ENCODE data around the gene TSHZ1.
"Not testable (repeated sequence)": the region's sequence is repeated elsewhere in the genome, so short reads cannot be mapped to it uniquely, and the experiment has no call there.

TSHZ1 gene

DNA sequence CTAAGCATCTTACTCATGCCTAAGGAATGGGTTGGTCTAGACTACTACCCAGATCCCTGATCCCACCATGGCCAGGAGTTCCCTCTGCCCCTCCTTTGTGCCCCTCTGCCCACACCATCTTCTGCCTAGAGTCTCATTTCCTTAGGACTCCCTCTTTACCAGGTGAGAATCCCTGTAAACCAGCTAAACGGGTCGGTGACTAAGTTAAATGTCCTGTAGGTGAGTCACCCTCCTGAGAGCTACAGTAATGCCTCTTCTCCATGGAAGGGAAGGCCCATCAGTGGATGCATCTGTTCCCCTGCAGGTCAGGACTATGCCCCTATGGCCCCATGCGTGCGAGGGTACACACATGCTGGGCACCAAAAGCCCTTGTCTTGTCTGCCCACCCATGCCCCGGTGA lies 27.1 kb upstream of the TSHZ1 start:
- no peak for FAIRE-seq

DNA sequence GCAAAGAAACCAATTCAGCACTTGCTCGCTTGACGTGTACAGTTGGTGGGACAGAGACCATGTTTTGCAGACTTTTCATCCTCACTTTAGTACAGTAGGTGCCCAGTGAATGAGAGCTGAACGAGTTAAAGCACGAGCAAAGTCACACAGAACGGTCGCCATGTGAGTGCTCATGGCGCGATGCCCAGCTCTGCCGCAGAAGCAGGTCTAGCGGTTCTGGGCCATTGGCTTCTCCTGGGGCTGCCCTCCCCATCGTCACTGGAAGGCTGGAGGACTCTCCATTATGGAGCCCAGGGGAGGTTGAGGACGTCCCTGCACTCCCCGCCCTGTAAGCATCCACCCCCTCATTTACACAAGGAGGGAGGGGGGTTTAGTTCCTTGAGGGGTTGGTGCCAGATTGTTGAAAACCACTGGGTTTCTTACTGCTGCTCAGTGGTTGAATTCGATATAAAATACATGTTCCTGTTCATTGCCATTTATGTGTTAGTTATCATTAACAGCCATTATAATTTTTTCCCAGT lies 26.6 kb upstream of the TSHZ1 start:
- no peak for FAIRE-seq

DNA sequence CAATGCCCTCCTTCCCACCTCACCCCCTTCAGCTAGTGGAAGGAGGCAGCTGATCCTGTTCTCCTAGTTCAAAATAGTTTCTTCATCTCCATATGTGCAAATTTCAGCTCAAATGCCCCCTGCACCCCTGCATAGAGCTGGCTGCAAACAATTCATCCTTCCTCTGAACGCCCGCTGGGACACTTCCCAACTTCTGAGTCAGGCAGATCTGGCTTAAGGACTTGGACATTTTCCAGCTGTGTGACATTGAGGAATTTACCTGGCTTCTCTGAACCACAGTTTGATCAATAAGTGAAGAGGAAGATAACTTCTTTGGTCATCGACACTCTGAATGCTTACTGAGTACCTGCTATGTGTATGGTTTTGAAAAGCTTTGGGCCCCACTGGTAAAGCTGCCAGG lies 25.1 kb upstream of the TSHZ1 start:
- FAIRE-seq = no peak

DNA sequence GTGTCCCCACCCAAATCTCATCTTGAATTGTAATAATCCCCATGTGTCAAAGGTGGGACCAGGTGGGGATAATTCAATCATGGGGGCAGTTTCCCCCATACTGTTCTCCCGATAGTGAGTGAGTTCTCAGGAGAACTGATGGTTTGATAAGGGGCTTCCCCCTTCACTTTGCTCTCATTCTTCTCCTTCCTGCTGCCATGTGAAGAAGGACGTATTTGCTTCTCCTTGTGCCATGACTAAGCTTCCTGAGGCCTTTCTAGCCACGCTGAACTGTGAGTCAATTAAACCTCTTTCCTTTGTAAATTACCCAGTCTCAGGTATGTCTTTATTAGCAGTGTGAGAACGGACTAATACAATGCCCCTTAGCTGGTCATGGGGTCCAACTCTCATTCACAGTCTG lies 22.9 kb upstream of the TSHZ1 start:
- FAIRE-seq = not testable (repeated sequence)

DNA sequence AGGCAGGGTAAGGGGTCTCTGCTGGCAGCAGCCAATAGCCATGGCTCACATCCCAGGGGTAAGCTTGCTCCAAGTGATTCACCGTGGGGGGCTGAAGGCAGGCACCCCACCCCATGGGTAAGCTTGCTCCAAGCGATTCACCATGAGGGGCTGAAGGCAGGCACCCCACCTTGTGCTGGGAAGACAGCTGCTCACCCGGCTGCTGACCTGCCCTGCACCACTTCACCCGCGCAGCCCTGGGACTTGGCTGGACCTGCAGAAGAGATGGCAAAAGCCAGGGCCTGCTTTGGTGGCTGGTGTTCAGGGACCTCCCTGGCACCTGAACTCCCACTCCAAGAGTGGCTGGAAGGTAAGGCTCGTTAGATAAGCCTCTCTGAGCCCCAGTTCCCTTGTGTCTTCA lies 20.9 kb upstream of the TSHZ1 start:
- FAIRE-seq = no peak

DNA sequence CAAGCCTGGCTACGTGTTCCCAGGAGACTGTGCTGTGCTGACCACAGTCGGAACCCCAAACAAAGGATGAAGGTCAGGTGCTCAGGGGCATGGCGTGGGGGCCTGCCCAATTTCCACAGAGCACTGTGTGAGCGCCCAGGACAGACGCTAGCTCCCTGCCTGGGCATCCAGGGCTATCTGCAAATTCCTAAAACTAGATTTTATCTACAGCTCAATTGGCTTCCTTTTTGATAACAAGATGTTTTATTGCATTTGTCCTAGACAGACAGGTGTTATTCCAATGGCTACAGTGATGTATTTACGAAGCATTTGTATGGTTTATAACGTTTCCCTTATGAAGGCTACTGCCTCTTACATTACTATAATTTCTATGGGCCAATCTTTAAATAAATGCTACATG lies 17.7 kb upstream of the TSHZ1 start:
- FAIRE-seq = no peak

DNA sequence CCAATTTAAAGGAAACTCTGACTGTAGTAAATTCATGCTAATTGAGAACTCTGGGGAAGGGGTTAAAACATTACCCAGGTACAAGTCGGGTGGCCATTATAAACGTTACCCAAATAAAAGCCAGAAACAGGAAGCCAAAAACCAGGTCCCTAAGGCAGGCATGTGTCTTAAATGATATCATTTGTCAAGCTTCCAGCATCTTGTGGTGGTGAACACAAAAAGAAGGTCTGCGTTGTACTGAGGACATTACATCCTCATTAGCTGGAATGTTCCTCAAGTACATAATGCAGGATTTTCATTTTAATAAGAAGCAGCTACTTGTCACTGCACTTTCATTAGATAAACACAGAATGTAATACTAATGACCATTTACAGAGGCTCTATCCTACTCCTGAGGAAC lies 12.6 kb upstream of the TSHZ1 start:
- no peak for FAIRE-seq

DNA sequence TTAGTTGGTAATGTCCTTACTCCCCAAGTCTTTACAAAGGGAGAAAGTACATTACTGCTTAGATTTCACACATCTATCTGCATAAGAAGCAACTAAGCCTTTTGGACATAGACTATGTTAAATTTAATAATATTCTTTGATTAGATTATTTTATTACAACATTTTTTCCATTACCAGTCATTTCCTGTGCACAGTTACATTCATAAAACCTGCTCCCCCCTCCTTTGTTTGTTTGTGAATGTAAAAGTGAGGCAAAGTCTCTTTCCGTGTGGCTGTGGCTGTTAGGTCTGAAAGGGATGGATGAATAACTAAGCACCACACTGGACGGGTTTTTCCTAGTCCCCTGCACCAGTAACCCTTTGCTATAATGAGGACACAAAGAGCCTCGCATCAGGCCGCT lies 11.3 kb upstream of the TSHZ1 start:
- FAIRE-seq = no peak

DNA sequence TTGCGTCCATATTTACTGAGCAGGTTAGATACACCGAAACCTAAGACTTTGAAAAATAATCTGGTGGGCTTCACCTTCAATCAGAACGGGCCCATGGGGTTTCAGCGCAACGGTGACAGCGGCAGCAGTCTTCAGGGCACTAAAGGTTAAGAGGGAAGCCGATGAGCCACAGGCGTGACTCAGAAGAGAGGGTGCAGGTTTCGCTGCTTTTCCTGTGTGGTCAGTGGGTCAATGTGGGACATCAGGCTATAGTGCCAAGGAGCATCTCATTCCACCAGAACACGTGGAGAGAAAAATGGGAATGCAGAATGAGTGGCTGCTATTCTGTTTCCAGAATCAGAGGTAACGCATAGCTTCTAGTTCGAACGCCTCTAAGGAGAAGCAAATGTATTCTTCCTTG lies 10.5 kb upstream of the TSHZ1 start:
- FAIRE-seq = no peak

DNA sequence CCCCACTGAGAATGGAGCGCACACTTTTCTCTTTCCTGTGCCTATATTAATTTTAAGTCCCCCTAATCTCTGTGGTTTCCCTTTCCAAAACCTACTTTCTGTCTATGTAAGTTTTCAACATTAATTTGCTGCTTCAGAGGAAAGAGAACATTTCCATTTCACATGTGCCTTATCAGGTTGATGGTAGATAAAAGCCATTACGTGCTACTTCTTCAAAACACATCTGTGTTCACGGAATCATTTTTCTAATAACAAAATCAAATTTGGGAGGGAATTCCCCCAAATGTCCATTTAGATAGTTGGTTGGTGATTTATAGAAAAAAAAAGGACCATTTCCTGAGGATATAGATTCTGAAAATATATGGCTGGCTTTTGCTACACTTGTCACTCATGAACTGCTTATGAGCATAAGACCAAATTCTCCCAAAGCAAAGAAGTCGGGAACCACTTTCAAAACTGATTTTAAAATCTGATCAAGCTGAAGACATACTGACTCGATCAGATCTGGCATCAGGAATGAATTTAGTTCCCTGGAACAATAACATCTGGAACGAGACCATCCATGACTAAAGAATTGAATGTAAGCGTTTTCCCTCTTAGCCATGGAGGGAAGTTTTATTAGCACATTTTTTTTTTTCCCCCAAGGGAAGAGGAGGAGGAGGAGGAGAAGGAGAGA lies 9.9 kb upstream of the TSHZ1 start:
- no peak for FAIRE-seq

DNA sequence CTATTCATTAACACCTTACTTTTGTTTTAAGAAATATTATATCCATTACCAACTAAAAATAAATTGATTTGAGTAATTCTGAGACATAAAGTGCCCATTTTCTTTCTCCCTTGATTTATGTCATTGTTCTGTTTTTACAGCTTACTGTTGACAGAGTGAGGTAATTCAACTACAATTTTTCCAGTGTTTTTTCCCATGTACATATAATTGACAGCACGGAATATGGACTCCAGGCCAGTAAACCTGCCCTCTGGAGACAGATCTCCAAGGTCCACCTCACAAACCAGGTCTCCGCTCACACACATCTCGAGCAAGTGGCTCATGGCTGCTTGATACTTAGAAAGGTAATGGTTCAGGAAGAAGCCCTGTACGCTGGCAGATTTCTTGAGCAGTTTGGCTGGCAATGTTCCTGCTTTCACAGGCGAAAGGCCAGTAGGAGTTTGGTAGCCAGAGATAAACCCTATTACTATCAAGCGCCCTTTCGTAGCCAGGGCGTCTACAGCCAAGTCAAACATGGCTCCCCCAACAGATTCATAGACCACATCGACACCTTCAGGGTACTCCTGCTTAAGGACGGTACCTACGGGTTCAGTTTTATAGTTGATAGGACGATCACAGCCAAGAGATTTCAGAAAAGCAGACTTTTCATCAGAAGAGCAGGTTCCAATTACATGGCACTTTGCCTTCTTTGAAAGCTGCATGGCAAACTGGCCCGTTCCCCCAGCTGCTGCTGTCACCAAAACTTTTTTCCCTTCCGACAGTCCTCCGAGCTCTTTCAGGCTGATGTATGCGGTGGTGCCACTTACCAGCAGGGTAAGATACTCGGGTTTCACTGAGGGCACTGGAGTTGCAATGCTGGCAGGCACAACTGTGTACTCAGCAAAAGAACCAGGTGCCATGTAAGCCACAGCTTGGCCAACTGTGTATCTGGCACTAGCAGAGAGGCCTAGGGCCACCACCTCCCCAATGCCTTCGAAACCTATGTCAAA lies 9.0 kb upstream of the TSHZ1 start:
- no peak for FAIRE-seq

DNA sequence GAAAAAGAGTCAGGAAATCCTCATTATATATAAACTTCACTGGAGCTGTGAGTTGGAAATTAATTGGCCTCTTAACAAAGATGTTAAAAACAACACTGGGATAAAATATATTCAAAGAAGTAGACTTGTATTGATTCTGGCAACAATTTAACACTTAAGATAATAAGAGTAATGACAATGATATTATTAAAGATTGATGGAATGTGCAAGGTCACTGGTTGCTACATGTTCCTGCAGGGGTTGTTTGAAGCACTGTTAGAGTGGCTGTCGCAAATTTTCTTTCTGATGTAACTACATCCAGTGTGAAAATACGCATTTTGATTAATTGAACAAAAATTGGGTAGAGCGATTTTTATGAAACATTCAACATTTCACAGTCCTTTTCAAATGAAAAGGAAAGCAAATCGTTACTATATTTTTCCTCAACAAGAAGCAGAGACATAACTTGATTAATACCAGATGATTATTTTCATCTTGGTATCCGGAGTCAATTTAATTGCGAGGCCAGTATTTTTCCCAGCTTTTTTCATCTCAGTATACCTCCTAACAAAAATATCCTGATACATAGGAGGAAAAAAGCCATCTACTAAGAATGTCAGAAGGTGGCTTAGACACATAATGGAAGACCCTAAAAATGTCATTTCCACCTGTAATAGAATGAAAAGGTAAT lies 7.8 kb upstream of the TSHZ1 start:
- FAIRE-seq = no peak

DNA sequence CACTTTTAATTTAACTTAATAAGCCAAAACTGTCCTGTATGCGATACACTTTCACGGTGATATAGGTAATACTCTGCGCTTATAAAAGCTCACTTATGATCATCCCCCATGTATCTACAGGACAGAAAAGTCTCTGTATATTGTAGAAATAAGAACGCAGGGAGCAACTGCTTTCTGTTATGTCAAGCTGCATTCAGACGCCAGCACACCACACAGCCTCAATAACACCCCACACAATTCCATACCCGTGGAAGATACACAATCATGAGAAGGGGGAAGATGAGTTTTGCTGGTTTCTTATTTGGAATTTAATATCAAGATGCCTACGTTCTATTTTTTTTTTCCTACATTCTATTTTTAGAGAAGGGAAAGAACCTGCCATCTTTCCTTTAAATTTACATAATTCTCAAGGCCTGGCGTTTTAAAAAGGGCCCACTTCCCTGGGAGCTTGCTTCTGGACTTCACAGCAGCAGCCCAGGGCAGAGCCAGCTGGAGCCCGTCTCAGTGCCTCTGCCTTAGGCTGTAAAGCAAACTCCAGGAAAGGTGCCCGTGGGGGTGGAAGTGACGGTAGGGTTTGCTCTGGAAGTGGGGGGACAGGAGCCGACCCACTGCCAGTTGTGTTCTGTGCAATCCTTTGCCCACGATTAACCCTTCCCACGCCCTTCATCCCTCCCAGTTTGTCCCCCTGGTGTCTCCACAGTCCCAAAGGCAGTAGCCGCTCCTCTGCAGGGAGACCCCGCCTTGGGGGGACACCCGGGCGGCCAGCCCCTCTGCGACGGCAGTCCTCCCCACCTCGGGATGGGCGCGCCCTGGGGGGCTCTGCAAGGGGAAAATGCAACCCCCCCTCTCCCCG lies 7.0 kb upstream of the TSHZ1 start:
- no peak for FAIRE-seq

DNA sequence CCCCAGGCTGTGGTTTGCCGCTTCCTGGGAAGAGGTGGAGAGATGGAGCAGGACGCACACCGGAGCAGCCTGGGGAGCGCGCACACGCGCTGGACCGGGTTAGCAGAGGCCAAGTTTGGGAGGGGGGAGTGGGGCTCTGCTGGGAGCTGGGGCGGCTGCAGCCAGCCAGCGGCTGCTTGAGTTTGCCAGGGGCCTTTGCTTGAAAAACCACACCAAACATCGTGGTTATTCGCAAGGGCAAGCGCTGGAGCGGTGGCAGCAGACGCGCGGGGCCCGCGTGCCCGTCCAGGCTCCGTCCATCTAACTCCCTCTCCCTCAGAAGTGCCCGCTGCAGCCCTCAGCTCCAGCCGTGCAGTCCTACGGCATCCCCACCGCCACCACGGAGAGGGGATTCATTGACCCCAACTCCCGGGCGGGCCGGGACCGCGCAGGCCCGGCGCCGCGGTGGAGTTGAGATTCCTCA lies 6.3 kb upstream of the TSHZ1 start:
- FAIRE-seq = no peak

DNA sequence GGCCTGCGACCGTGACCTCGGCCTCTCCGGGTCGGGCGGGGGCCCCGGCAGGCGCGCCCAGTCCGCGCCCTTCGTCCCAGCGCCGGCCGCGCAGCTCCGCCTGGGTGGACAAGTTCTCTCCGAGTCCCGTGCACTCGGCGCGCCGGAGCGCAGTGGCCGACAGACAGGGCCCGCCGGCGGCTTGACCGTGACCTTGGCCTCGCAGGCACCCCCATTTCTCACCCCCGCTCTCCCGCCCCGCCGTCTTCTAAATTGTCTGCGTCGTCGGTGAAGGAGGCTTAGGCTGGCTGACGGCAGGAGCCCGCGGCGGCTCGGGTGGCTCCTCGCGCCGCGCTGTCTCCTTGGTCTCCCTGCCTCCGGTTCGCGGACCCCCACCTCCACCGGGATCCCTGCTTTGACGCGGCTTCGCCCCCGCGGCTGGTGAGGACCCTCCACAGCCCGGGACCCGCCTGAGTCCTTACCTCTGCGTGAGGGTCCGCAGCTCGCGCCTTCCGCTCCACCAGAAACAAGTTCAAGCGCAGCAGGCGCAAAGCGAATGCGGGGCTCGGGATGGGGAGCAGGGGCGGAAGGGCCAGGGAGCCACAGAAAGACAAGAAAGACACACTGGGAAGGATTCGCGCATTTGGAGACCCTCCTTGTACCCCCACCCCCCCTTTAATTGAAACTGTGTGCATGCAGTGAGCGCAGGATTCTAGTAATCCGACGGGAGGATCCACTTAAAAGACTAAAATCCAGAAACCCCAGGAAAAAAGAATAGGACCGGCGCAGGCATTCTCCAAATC lies 5.7 kb upstream of the TSHZ1 start:
- no peak for FAIRE-seq

DNA sequence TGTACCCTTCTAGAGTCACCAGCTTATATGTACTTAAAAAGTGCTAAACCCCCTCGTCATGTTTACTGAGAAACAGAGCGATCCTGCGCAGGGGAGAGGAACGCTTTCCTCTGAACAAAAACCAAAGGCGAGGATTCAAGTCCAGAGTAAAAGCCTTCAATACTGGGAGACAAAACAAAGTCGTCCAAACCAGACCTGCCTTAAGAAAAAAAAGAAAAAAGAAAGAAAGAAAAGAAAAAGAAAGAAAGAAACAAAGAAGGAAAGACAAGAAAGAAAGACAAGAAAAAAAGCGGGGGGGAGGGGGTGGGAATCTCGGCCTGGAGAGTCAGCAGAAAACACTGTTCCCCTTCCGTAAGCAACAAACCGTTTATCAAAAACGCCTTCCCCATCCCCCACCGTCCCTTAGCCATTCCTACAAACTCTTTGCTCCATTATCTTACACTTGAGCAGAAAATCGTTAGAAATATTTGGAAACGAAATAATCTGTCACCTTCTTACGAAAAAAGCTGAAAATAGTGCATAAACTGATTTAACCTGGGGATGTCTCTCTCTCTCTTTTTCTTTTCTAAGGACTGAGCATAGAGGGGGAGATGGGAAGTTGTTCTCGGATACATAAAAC lies 5.0 kb upstream of the TSHZ1 start:
- FAIRE-seq = no peak

DNA sequence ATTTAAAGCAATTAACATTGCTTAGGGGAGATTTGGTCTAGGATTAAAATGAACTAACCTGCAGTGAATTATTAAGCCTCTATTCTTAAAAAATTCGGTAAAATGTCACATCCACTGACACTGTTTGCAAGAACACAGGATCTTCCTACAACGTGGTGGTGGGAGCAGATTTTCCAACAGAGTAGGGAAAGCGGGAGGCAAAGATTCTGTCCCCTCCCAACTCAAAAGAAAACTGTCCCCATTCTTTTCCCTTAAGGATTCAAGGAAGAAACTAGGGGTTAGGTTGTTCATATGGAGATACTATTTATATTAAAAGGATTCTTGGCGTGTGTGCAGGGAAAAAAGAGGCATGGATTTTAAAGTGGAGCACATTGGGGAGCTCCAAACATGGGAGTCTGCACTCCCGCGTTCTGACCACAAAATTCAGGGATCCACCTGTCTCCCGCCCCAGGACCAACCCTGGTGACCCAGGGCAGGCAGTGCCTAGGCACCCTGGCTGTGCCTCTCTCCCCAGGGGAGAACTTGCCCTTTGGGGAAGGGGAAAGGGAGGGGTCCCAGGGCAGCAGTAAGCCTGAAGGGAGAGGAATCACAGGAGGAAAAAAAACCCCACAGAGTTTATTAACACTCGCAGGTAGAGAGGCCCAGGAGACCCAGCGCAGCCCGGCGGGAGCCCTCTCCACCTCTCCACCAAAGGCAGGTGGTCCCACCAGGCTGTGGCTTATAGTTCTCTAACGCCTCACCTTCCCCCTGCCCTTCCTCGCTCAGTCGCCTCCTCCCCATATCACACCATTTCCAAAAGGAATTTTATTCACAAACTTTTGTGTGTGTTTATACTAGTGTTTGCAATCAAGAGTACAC lies 3.9 kb upstream of the TSHZ1 start:
- no peak for FAIRE-seq

DNA sequence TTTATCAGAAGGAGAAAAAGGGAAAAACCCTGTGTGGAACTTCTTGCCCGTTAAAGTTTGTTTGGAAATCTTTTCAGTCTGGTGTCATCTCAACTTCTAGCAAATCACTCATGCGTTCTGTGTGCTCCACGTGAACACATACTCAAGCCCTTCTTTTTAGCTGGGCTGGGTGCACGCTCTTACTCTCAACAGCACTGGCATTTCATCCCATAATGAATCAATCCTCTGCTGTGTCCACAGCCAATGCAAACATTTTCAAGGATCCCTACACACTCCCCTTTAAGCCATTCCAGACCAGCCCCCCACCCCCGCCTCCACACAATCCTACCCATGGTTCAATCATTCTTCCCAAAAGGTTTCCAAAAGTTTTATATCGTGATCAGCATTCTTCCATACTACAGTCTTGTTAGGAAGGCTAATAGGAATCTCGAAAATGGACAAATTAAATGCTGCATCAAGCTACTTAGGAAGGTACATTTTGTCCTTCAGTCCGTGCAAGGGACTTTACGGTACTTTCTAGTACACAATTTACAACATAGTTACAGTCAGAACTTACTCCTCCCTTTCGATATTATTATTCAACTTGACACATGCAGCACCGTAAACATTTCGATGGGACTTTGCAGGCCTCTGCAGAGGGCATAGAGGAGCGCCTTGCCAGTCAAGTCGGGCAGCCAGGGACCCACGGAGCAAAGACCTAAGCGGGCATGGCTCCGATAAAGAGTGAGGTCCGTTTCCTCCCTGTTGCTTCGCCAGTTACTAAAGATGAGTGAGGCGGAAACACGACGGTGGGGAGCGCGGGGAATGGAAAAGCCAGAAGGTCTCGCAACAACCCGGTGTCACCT lies 3.1 kb upstream of the TSHZ1 start:
- FAIRE-seq = no peak

Data from islet of Langerhans (tissue), 1 donor.